ENCODE measurements around the gene TTC34.

TTC34 gene

GRCh38 chr1:2639607-2640521, 161.6 kb downstream of the TTC34 start:
- no peak for TF ChIP-seq CTCF (IDR thresholded peaks at IDR 0.05; ENCODE audit: low read depth, low read length)
- DNase-seq (ENCODE audit: extremely low read depth, low read depth) = no peak

- no peak for DNase-seq (ENCODE audit: extremely low read depth, low read depth)
- no peak for TF ChIP-seq CTCF (IDR thresholded peaks at IDR 0.05; ENCODE audit: low read depth, low read length)
These were observed 162.3 kb downstream of the TTC34 start for GRCh38 chr1:2639203-2639602.

GRCh38 chr1:2638466-2639115, 162.9 kb downstream of the TTC34 start:
- no peak for DNase-seq (ENCODE audit: extremely low read depth, low read depth)
- TF ChIP-seq CTCF (IDR thresholded peaks at IDR 0.05; ENCODE audit: low read depth, low read length) = no peak

GRCh38 chr1:2637442-2638145, 163.9 kb downstream of the TTC34 start:
- no peak for DNase-seq (ENCODE audit: extremely low read depth, low read depth)
- TF ChIP-seq CTCF (IDR thresholded peaks at IDR 0.05; ENCODE audit: low read depth, low read length) = no peak

- no peak for DNase-seq (ENCODE audit: extremely low read depth, low read depth)
- no peak for TF ChIP-seq CTCF (IDR thresholded peaks at IDR 0.05; ENCODE audit: low read depth, low read length)
These were observed 164.8 kb downstream of the TTC34 start for GRCh38 chr1:2636733-2637132.

GRCh38 chr1:2635361-2636010, 166.0 kb downstream of the TTC34 start:
- DNase-seq (ENCODE audit: extremely low read depth, low read depth) = no peak
- TF ChIP-seq CTCF (IDR thresholded peaks at IDR 0.05; ENCODE audit: low read depth, low read length) = no peak
